ENCODE results near the gene STK32C.

Gene STK32C

DNA sequence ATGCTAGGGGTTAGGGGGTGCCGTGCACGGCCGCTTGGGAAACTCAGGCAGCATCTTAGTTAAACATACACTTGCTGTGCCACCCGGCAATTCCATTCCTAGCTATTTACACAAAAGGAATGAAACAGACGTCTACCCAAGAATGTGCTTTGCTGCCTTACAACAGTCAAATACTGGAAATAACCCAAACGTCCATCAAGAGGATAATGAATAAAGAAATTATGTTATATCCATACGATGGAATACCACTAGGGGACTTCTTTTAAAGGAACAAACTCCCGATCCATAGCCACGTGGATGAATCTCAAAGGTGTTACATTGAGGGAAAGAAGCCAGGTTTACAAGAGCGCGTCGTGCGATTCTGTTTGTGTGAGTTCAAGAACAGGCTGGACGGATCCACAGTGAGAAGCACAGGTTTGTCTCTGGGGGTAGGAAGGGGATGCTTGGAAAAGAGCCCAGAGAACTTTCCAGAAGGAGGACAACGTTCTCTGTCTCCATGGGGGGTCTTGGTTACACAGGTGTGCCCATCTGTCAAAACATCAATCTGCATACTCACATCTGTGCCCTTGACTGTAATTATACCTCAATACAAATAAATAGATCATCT lies 41.8 kb downstream of the STK32C start:
- peak; percentile 62 for DNase-seq (ENCODE audit: low read depth)

DNA sequence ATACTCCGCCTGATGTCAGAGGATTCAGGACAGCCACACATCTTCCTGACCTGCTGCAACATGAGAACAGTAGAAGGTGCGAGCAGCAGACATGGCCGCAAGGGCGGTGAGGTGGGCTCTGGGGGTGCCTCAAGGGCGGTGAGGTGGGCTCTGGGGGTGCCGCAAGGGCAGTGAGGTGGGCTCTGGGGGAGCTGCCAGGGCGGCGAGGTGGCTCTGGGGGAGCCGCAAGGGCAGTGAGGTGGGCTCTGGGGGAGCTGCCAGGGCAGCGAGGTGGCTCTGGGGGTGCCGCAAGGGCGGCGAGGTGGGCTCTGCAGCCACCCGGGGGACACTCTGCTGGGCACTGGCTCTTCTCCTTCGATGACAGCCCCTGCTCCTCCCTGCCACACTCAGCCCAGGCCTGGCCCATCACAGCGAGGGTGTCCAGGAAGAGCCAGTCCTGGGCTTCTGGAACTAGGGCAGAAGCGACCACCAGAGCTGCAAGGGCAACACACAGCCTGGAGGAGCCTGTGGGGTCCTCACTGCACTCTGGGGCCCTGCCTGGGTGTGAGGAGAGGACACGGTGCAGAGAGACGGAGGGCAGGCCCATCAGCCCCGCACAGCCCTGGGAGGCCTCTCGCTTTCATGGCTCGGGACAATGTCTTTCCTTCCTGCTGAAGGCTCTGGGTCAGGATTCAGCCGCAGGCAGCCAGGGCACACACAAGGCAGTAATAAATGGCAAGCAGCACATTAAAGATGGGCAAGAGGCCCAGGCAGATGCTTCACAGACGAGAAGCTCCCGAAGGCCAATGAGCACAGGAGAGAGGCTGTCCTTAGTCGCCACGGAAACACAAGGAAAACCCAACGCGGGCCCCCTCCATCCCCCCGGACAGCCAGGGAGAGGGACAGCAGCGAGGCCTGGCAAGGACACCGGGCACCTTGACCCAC lies 42.5 kb downstream of the STK32C start:
- DNase-seq (ENCODE audit: low read depth) = peak; percentile 22

DNA sequence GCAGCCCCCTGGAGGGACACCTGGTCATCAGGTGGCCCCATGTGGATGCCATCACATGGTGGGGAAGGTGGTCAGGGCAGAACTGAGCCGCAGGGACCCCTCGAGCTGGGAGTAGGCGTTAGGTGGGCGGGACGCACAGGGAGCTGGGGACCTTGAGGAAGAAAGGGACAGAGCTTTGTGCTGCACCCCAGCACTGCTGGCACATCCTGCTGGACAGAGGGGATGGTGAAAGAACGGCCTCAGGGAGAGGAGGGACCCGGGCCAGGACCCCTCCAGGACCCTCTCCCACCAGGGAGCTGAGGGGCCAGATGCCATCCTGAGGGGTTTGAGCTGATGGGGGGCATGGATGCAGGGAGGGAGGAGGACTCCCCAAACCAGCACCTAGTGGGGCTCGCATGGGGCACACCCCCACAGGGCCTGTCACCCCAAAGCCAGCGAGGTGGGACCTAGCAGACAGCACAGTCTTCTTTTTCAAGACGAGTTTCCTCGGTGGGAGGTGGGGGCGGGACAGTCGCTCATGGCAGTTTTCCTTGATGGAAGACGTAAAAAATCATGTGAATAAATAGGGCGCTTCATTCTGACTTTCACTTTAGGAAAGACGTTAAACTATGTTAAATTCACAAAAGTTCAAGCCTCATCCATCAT lies 43.3 kb downstream of the STK32C start:
- no peak for DNase-seq (ENCODE audit: low read depth)

DNA sequence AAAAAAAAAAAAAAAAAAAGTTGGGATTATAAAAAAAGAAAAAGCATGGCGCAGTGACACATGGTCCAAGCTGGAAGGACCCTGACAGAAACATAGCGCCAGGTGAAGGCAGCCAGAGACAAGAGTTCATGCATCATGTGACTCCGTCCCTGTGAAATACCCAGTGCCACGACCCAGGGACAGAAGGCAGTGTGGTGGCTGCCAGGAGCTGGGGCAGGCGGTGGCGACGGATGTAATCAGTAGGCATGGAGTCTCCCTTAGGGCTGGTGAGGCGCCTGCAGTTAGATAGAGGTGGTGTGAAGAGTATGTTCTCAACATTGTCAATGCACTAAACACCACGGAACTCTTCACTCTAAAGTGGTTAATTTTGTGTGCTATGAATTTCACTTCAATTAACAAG lies 43.9 kb downstream of the STK32C start:
- no peak for DNase-seq (ENCODE audit: low read depth)

DNA sequence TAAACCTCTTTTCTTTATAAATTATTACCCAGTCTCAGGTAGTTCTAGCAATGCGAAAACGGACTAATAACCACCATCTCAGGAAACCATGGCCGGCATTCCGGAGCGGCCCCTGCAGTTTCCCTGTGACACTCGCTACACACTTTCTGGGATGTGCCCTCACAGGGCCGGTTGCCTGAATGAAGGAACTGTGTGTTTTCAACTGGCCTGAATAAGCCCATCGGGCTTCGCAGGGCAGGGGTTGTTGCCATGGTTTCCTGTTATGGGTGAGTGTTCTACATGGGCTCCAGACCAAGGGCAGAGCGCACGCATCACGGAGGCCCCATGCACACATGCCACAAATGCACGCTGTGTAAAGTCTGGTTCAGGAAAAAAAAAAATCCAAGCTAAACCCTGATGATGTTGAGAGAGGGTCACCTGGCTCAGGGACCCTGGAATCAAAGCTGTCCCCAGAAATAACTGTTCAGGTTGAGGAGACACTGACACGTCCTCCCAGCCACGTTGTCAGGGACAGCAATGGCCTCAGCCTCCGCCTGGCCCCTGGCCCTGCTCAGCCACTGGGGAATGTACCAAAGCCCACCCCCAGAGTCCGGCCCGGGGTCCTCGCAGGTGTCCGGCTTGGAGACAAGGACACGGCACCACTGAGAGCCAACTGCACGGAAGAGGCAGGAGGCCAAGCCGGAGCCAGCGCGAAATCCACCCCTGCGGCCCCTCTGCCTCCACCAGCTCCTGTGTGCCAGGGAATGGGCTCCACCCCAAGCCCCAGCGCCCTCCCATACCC lies 47.9 kb downstream of the STK32C start:
- DNase-seq (ENCODE audit: low read depth) = no peak

DNA sequence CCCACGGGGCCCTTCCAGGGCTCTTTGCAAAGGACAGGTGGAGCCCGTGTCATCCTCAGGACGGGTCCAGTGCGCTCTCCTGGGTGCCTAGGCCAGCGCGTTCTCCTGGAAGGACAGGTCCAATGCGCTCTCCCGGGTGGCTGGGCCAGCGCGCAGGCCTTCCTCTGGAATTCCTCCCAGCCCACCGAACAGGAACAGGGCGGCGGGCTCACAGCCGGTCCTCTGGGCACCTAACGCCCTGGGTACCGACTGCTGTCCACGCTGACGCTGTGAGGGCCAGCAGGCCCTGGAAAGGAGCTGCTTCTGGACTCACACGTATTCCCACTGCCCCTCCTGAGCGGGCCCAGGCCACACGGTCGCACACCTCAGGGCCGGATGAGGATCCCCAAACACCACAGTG lies 49.3 kb downstream of the STK32C start:
- no peak for DNase-seq (ENCODE audit: low read depth)

DNA sequence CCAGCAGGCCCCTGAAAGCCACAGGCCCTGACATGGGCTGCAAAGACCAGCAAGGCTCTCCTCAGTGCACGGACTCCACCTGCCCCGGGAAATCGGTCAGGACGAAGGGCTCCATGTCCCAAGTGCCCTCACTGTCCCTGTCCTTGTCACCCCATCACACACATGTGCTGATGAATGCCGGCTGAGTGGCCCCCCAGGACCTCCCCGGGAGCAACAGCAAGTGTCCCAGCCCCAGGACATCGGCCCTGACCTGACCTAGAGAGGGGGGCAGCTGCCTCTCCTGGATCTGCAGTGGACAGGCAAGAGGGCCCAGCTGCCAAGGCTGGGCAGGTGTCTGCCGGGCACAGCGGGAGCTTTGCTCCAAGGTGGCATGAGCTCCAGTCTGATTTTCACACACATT lies 49.8 kb downstream of the STK32C start:
- DNase-seq (ENCODE audit: low read depth) = no peak

DNA sequence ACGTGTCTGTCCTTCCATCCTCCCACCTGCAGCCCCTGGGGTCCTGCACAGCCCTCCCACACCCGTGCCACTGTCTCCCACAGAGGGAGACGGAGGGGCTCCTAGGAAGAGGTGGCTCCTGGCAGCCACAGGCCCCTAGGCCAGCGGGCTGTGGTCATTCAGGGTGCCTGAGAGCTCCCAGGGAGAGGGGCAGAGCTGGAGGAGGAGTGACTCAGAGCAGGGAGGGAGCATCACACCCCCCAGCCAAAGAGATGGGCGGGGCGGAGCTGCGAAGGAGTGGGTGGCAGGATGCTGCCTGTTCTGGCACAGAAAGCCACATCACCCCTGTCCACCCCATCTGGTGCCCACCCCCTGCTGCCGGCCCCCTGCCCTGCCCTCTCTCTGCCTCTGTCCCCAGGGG lies 50.5 kb downstream of the STK32C start:
- DNase-seq (ENCODE audit: low read depth) = peak; percentile 39

DNA sequence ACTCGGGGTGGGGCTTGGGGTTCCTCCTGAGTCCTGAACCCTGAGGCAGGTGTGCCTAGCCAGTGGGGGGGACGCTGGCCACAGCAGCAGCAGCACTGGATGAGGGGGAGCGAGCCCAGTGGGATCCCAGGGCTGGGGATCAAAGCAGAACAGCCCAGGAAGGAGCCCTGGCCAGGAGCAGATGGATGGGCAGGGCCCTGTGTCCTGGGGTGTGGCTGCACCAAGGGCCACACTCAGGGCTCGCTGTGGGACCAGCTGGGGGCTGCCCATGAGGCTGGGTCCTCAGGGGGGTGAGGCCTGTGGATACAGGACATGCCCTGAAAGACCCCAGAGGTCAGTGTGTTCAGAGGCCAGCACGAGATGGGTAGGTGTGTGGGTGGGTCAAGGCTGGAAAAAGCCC lies 50.9 kb downstream of the STK32C start:
- DNase-seq (ENCODE audit: low read depth) = no peak

DNA sequence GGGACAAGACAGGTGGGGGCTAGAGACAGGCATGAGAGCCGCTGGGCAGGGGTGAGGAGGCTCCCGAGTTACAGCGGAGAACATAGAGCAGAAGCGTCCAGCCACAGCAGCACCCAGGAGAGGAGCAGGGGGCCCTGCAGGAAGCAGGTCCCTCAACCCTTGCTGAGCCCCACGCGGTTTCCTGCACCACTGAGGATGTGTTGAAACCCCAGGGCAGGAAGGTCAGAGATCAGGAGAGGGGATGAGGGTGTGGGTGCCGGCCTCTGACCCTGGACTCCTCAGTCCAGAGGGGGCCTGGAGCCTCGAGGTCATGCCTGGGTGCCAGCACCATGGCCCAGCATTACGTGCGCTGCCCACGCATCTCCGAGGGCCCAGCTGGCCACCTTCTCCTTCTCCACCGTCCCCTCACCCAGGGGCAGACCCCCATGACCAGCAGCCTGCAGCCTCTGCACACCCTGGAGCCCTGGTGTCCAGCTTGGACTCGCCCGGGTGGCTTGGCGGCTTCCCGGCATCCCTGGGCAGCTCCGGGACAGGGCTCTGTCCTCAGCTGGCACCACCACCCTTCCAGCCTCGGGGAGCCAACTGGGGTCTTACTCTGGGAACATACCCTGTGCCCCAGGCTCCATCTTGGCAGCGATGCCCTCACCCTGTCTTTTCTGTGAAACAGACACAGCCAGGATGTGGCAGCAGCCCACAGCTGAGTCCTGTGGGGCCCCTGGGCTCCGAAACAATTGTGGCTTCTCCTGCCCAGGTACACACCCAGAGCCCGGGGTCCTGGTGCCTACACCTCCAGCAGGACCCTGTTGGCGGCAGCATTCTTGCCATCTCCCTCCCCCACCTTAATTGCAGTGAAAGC lies 52.0 kb downstream of the STK32C start:
- DNase-seq (ENCODE audit: low read depth) = no peak

DNA sequence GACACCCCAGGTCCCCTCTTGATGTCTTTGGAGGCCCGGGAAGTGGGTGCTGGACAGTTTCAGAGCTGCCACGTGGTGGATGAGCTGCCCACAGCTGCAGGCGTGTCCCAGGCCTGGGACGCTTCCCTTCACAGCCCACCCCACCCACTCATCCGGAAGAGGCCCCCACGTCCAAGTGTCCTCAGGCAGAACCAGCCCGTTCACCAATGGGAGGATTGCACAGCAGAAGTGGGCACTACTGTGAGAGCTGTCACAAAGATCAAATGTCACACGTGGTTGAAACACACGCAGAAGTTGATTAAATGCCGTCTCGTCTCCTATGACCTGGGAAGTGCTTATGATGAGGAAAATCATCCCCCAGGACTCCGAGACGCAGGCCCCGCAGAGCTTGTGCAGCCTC lies 52.9 kb downstream of the STK32C start:
- no peak for DNase-seq (ENCODE audit: low read depth)

DNA sequence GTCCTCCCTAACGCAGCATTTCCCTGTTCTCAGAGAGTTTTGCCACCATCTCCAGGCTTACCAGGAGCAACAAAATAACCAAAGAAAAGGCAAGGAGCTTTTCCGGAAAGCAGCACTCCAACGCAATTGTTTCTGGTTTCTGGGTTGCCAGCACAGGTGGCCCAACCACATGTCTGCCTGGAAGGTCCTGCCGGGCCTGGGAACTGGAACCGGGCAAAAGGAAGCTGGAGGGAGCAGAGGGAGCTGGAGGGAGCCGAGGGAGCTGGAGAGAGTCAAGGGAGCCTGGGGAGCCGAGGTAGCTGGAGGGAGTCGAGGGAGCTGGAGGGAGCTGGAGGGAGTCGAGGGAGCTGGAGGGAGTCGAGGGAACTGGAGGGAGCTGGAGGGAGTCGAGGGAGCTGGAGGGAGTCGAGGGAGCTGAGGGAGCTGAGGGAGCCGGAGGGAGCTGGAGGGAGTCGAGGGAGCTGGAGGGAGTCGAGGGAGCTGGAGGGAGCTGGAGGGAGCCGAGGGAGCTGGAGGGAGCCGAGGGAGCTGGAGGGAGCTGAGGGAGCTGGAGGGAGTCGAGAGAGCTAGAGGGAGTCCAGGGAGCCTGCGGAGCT lies 54.6 kb downstream of the STK32C start:
- DNase-seq (ENCODE audit: low read depth) = no peak

DNA sequence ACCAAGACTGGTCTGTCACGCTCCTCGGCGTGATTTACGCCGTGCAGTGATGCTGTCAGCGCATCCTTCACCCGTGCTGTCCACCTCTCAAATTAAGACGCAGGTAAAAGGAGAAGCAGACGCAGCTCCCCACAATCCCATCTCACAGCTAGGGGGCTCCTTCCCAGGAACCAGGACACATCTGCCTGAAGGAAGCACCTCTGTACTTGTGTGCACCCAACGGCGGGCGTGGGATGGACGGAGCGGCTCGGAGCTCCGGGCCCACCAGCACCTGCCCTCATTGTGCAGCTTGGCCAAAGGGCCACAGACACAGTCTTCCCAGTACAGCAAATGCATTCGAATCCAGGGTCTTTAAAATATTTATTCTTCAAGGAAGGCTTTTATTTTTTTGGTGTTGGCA lies 55.3 kb downstream of the STK32C start:
- DNase-seq (ENCODE audit: low read depth) = no peak

DNA sequence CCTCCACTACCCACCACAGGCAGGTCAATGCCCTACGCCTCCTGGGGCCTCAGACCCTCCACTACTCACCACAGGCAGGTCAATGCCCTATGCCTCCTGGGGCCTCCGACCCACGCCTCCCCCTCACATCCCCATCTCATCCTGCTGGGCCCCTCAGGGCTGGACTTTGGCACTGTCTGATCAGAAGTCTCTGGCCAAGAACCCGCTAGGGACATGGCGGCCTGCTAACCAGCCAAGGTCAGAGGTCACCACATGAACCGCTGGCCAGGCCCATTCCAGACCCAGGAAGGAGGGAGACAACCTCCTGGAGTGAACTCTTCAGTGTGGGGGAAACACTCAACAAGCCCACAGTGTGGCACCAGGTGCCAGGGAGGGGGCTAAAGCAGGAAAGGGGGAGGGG lies 55.8 kb downstream of the STK32C start:
- no peak for DNase-seq (ENCODE audit: low read depth)

DNA sequence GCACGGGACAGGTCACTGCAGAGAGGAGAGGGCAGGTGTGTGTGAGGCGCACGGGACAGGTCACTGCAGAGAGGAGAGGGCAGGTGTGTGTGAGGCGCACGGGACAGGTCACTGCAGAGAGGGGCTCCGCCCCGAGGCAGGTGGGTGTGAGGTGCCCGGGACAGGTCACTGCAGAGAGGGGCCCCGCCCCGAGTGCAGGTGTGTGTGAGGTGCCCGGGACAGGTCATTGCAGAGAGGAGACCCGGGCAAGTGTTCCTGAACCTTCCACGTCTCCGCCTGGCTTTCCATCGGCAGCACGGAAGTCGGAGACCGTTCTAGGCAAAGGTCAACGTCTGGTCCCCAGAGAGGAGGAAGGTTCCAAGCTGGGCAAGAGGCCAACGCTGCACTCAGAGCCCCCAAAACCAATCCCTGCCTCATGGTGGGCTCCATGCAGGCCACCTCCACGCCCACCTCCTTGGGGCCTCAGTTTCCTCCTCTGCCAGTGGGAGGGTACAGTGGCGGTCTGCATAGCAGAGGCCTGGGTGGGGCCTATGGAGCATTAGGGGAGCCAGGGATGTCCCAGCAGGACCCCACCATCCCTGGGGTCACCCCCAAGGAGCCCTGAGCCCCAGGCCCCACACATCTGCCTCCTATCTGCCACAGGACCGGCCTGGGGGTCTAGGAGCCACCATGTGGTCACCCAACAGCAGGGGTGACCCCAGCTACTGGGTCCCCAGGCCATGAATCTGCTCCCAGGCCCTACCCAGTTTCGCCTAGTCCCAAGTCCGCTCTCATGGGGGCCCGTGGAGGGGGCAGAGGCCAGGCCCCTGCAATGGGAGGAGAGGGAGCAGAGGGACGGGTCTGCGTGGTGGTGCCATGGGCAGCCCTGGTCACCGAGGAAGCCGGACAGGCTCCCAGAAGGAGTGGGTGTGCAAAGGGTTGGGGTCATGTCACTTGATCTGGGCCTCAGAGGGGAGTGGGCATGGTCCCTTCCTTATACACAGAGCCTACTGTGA lies 57.0 kb downstream of the STK32C start:
- no peak for DNase-seq (ENCODE audit: low read depth)

DNA sequence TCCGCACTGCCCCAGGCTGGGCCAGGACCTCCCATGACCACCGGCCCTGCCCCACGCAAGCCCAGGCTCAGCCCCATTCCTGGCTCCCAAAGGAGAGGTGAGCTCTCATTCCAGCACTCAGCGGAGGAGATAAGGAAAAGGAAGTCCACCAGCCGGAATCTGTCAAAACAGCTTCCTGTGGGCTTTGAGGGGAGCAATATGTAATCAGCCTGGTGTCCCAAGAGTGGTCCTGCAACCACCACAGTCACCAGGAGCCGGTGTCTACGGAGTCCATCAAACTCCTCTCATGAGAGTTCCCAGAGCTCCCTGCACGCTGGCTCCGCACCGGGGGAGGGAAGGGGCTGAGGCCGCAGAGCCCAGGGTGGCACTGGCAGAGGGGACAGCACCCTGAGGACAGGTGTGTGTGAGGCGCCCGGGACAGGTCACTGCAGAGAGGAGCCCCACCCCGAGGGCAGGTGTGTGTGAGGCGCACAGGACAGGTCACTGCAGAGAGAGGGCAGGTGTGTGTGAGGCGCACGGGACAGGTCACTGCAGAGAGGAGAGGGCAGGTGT lies 57.9 kb downstream of the STK32C start:
- DNase-seq (ENCODE audit: low read depth) = no peak

DNA sequence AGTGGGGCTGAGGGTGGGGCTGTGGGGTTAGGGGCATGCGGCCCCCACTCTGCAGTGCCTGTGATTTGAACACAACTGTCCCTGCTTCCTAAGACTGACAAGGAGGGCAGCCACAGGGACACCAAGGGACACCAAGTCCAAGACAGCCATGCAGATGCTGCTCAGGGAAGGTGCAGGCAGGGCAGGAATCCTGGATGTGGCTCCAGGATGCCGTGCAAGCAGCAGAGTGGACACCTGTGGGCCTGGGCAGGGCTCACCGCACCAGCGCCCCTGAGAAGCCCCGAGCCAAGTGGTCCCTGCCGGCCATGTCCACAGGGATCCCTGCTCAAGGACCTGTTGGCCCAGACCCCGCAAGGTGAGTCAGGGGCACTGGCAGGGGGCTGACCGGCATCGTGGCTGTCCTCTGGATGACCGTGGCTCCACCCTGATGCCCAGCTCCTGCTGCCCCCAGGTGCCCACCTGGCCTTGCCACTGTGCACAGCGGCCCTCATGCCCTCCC lies 58.5 kb downstream of the STK32C start:
- no peak for DNase-seq (ENCODE audit: low read depth)

DNA sequence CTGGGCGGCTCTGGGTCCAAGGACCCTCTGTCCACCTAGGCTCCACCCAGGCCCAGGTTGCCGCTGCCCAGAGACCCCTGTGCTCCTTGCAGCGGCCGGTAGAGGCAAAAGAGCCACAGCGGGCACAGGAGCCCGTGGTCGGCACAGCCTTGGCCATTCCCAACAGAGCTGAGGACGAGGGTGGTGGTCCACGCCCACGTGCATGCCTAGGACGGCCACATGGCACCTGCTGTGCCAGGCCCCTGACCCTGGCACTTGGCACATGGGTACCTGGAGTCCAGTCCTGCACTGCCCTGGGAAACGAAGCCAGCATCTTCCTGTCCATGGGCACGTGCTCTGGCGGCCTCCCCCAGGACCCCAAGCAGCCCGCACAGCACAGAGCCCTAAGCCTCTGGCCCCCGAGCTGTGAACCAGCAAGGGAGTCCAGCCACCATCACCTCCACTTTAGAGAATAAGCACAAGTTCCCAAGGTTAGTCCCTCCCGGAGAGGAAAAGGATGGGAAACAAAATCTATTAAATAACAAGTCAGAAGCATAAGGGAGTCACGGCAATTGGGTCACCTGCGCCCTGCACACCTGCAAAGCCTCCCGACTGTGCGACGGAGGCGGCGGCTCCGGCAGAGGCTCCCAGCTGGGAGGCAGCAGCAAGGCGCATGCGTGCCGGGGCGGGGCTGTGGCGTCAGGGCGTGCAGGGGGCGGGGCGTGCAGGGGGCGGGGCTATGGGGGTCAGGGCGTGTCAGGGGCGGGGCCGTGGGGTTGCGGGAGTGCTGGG lies 59.1 kb downstream of the STK32C start:
- no peak for DNase-seq (ENCODE audit: low read depth)

Data from iris pigment epithelial cell (primary cell).